ENCODE data around the gene CYB561D2. TPM values are rescaled to one million over a fixed set of nuclear protein-coding genes. Genes with fewer than 3 reads are reported as not detected.

Gene CYB561D2
- total RNA-seq, 1 experiment from 2014 or later = 19.3 TPM

DNA sequence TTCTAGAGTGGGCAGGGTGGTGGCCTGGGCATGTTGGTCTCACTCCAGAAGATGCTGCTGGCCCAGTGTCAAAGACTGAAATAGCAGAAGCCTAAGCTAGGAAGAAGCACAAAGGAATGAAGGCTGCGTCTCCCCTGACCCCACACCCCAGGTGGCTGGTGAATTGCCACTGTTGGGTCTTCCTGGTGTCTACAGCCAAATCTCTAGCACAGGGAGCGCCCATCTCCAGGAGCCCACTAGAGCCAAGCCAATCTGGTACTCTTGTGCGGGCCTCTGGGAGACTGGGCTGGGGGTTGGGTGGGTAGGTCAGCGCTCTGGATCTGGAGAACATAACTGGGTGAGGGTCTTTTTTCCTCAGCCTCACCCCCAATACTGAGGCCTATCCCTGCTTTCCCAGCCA, 23.5 kb upstream of the CYB561D2 start:
- peak overlapping the region; percentile 90 for H3K4me3 ChIP-seq
- H3K9me3 ChIP-seq (ENCODE audit: insufficient read depth, low read depth) = no peaks in the 10 kb centered on the region
- H3K9me2 ChIP-seq (ENCODE audit: insufficient read depth) = no peaks in the 10 kb centered on the region
- intact Hi-C loops (cut with micrococcal nuclease; ENCODE audit: unreplicated experiment) = no loop called here
- BruUV-seq (replicated peaks) = TSS peak; percentile 28
- DNase-seq = no peak
- H3K27ac ChIP-seq = no peak overlapping the region
- POLR2A ChIA-PET (ENCODE audit: unreplicated experiment) = no interaction called here
- peaks cover 17% of the 10 kb centered on the region for H3K79me2 ChIP-seq (ENCODE audit: low read depth)
- H3K27me3 ChIP-seq (ENCODE audit: insufficient read depth, low read depth) = no peaks in the 10 kb centered on the region
- H2AFZ ChIP-seq = no peak overlapping the region
- peaks cover 21% of the 10 kb centered on the region for H3F3A ChIP-seq (ENCODE audit: insufficient read depth, low read depth)
- peak overlapping the region; percentile 94 for H3K4me2 ChIP-seq
- no peak for TF ChIP-seq EZH2 (IDR thresholded peaks at IDR 0.05; ENCODE audit: low read depth)
- TF ChIP-seq, protein P1, sequence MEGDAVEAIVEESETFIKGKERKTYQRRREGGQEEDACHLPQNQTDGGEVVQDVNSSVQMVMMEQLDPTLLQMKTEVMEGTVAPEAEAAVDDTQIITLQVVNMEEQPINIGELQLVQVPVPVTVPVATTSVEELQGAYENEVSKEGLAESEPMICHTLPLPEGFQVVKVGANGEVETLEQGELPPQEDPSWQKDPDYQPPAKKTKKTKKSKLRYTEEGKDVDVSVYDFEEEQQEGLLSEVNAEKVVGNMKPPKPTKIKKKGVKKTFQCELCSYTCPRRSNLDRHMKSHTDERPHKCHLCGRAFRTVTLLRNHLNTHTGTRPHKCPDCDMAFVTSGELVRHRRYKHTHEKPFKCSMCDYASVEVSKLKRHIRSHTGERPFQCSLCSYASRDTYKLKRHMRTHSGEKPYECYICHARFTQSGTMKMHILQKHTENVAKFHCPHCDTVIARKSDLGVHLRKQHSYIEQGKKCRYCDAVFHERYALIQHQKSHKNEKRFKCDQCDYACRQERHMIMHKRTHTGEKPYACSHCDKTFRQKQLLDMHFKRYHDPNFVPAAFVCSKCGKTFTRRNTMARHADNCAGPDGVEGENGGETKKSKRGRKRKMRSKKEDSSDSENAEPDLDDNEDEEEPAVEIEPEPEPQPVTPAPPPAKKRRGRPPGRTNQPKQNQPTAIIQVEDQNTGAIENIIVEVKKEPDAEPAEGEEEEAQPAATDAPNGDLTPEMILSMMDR (conservative IDR thresholded peaks at IDR 0.05) = no peak
- H4K20me1 ChIP-seq (ENCODE audit: insufficient read depth) = no peaks in the 10 kb centered on the region; the same call in 1 of the 2 replicates
- CTCF ChIA-PET = no interaction called here
- H3K4me1 ChIP-seq (replicated peaks; ENCODE audit: insufficient read depth) = peaks cover 3% of the 10 kb centered on the region; the same call in 1 of the 2 replicates
- no peaks in the 10 kb centered on the region for H3K36me3 ChIP-seq (ENCODE audit: low read depth)

DNA sequence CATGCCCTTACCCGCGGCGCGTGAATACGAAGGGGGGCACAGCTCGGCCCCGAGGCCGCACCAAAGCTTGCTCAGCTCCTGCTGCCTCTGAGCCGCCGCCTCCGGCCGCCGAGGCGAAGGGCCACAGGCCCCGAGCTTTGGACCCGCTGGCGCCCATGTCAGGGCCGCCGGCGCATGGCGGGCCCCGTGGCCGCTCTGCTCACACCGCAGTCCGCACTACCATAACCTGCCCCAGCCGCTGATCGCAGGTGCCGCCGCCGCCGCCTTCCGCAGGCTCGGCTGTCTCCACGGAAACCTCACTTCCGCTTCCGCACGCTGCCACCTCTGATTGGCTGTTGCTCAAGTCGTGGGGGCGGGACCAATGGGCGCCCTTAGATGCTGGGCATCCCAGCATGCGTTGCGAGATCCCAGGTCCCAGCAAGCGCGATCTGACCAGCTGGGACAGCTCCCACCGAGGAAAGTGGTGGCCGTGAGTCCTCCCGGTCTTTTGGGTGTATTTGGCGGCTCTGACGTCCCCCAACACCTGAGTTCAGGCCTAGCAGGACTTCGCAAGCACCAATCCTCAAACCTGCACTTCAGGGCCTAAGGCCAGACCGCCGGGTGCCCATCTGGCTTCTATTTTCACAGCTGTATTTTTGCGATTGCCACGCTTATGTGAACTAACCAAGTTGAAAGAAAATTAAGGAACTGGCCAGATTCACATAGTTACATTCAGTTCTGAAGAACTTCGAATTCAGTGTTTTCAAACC, 22.5 kb upstream of the CYB561D2 start, which contains the start of gene TUSC2:
Gene TUSC2 (minus strand): TSS at position 281 of the 749 bp plus-strand sequence. CDS start 124 bp downstream, at position 157.
- no peaks in the 10 kb centered on the region; the same call in 1 of the 2 replicates for H4K20me1 ChIP-seq (ENCODE audit: insufficient read depth)
- H2AFZ ChIP-seq = peak within 1 kb of the TSS; percentile 86
- H3K79me2 ChIP-seq (ENCODE audit: low read depth) = peaks cover 20% of the 10 kb centered on the region
- DNase-seq = peak; percentile 93 to 94
- H3K36me3 ChIP-seq (ENCODE audit: low read depth) = no peaks in the 10 kb centered on the region
- H3K4me1 ChIP-seq (replicated peaks; ENCODE audit: insufficient read depth) = peaks cover 3% of the 10 kb centered on the region; the same call in 1 of the 2 replicates
- BruUV-seq (replicated peaks) = TSS peak; percentile 92
- H3K9me3 ChIP-seq (ENCODE audit: insufficient read depth, low read depth) = no peaks in the 10 kb centered on the region
- intact Hi-C loops (cut with micrococcal nuclease; ENCODE audit: unreplicated experiment) = no loop called here
- ChIA-PET POLR2A (ENCODE audit: unreplicated experiment) (interaction anchor here (0.6 to 1.0 kb wide), 2 partner anchors 18 to 29 kb away, joined by 4 to 6 read pairs; partner anchors contain the start of genes HYAL3 and NAA80), CTCF (interaction anchor here (0.6 to 1.0 kb wide), 5 partner anchors 11 to 422 kb away, joined by 3 to 6 read pairs (median 3); partner anchors contain the start of genes HYAL3 and NAA80)
- no peaks in the 10 kb centered on the region for H3K27me3 ChIP-seq (ENCODE audit: insufficient read depth, low read depth)
- H3K4me2 ChIP-seq = peak within 1 kb of the TSS; percentile 94
- H3F3A ChIP-seq (ENCODE audit: insufficient read depth, low read depth) = peaks cover 21% of the 10 kb centered on the region
- H3K9me2 ChIP-seq (ENCODE audit: insufficient read depth) = no peaks in the 10 kb centered on the region
- H3K27ac ChIP-seq = no peak within 1 kb of the TSS
- no peak for TF ChIP-seq EZH2 (IDR thresholded peaks at IDR 0.05; ENCODE audit: low read depth)
- TF ChIP-seq, protein P1 (conservative IDR thresholded peaks at IDR 0.05) = no peak
- peak within 1 kb of the TSS; percentile 90 for H3K4me3 ChIP-seq

DNA sequence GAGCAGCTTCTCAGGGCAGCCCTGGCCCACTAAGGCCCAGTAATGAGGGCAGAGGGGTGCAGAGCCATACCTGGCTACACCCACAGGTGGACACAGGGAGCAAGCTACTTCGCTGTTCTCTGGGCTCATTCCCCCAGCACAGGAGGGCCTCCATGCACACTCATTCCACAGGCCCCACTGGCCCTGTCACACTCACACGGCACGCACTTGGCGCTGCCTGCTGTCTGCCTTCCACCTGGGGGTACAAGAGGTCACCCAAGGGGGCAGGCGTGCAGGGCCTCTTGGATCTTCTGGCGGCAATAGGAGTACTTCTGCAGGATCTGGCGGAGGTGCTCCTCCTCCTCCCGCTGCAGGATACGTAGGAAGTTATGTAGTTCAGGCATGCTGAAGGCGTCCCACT, 20.3 kb upstream of the CYB561D2 start:
- ChIA-PET POLR2A (ENCODE audit: unreplicated experiment) (no interaction called here), CTCF (no interaction called here)
- DNase-seq = no peak
- BruUV-seq (replicated peaks) = no TSS peak
- intact Hi-C loops (cut with micrococcal nuclease; ENCODE audit: unreplicated experiment) = no loop called here
- Histone ChIP-seq H3K27ac (no peak overlapping the region), H3K9me2 (ENCODE audit: insufficient read depth) (no peaks in the 10 kb centered on the region), H3K9me3 (ENCODE audit: insufficient read depth, low read depth) (no peaks in the 10 kb centered on the region), H3K4me3 (no peak overlapping the region), H3K4me2 (no peak overlapping the region), H3K4me1 (replicated peaks; ENCODE audit: insufficient read depth) (peaks cover 12% of the 10 kb centered on the region), H3K36me3 (ENCODE audit: low read depth) (no peaks in the 10 kb centered on the region), H3F3A (ENCODE audit: insufficient read depth, low read depth) (peaks cover 27% of the 10 kb centered on the region), H3K79me2 (ENCODE audit: low read depth) (peaks cover 42% of the 10 kb centered on the region), H4K20me1 (ENCODE audit: insufficient read depth) (no peaks in the 10 kb centered on the region; the same call in 1 of the 2 replicates), H3K27me3 (ENCODE audit: insufficient read depth, low read depth) (no peaks in the 10 kb centered on the region), H2AFZ (no peak overlapping the region)
- TF ChIP-seq EZH2 (IDR thresholded peaks at IDR 0.05; ENCODE audit: low read depth) = no peak
- TF ChIP-seq, protein P1 (conservative IDR thresholded peaks at IDR 0.05) = no peak

All from PC-9 (cell line).